HCT116 (cell line): ENCODE results near the gene GNA12.

ENCODE experiments used
- EZH2 ChIP-seq: fragments of 200-600 bp; sonication (generic); IDR thresholded peaks from 2 replicates; pipeline ENCODE4 v1.6.1; 2017; ENCODE audit warnings: antibody characterized with exemption, mixed run types
- POLR2A ChIP-seq: IDR thresholded peaks from 2 replicates; pipeline ENCODE4 v1.7.0; 2011; ENCODE audit warnings: borderline replicate concordance; ENCODE audit not compliant: insufficient read depth, insufficient read length; ENCODE audit errors: extremely low read depth
- REST ChIP-seq: IDR thresholded peaks from 2 replicates; pipeline ENCODE4 v1.6.1; 2012; ENCODE audit warnings: low read depth
- TF ChIP-seq, protein P1 (sequence below), 3 experiments: fragments of 200-600 bp in 1 of 3; sonication (generic) in 1 of 3; IDR thresholded peaks in 2 of 3; conservative IDR thresholded peaks in 1 of 3; 2 replicates each; pipeline ENCODE4 v1.5.1; 2012 to 2017; ENCODE audit warnings: low read depth in 2 of 3, low read length in 2 of 3, antibody characterized with exemption in 1 of 3, borderline replicate concordance in 1 of 3, control low read depth in 1 of 3, mild to moderate bottlenecking in 1 of 3, mixed read lengths in 1 of 3, mixed run types in 1 of 3, moderate library complexity in 1 of 3; ENCODE audit not compliant: insufficient read depth in 1 of 3

GRCh38 chr7:2737771-2738540 is 106.2 kb downstream of the GNA12 start:
- TF ChIP-seq EZH2 (no peak), REST (no peak), POLR2A (no peak)
- TF ChIP-seq, protein P1, sequence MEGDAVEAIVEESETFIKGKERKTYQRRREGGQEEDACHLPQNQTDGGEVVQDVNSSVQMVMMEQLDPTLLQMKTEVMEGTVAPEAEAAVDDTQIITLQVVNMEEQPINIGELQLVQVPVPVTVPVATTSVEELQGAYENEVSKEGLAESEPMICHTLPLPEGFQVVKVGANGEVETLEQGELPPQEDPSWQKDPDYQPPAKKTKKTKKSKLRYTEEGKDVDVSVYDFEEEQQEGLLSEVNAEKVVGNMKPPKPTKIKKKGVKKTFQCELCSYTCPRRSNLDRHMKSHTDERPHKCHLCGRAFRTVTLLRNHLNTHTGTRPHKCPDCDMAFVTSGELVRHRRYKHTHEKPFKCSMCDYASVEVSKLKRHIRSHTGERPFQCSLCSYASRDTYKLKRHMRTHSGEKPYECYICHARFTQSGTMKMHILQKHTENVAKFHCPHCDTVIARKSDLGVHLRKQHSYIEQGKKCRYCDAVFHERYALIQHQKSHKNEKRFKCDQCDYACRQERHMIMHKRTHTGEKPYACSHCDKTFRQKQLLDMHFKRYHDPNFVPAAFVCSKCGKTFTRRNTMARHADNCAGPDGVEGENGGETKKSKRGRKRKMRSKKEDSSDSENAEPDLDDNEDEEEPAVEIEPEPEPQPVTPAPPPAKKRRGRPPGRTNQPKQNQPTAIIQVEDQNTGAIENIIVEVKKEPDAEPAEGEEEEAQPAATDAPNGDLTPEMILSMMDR (IDR thresholded peaks at IDR 0.05 in 2 of 3, conservative IDR thresholded peaks at IDR 0.05 in 1 of 3; ENCODE audit: borderline replicate concordance in 1 of 3, insufficient read depth in 1 of 3, low read depth in 2 of 3, low read length in 2 of 3), result no peak
